C4-2B (cell line): Measurements from ENCODE around the gene CHST8.

Experiments
- CTCF ChIP-seq: fragments of 450-650 bp; conservative IDR thresholded peaks from 2 replicates; pipeline ENCODE4 v1.5.1; 2017; ENCODE audit warnings: mild to moderate bottlenecking
- ZFX ChIP-seq: fragments of 450-650 bp; IDR thresholded peaks from 2 replicates; pipeline ENCODE4 v1.6.1; 2017

GRCh38 chr19:33668968-33669367 lies 47.2 kb downstream of the CHST8 start:
- TF ChIP-seq CTCF, result no peak
- TF ChIP-seq ZFX, result no peak
